A549 treated with Mapracorat at 1 μM for 4 hours (cell line): Measurements from ENCODE around the gene INO80. TPM values are rescaled to one million over a fixed set of nuclear protein-coding genes. Genes with fewer than 3 reads are reported as not detected.

ENCODE experiments used
- total RNA-seq: library from RNA; stranded (reverse); fragments of 200-300 nt; extraction: Qiagen RNA extraction; gene quantifications from 5 replicates; pipeline ENCODE4 v1.2.3, GENCODE V29; 2022

The INO80 gene
- total RNA-seq: 12.2 to 15.4 TPM (median 12.3 TPM) in 5 replicates

GRCh38 chr15:41116116-41116961, at the start of gene INO80:
Gene INO80, minus strand, starts transcription at chr15:41116280. Its CDS starts 19,970 bp downstream, at chr15:41096310.

DNA sequence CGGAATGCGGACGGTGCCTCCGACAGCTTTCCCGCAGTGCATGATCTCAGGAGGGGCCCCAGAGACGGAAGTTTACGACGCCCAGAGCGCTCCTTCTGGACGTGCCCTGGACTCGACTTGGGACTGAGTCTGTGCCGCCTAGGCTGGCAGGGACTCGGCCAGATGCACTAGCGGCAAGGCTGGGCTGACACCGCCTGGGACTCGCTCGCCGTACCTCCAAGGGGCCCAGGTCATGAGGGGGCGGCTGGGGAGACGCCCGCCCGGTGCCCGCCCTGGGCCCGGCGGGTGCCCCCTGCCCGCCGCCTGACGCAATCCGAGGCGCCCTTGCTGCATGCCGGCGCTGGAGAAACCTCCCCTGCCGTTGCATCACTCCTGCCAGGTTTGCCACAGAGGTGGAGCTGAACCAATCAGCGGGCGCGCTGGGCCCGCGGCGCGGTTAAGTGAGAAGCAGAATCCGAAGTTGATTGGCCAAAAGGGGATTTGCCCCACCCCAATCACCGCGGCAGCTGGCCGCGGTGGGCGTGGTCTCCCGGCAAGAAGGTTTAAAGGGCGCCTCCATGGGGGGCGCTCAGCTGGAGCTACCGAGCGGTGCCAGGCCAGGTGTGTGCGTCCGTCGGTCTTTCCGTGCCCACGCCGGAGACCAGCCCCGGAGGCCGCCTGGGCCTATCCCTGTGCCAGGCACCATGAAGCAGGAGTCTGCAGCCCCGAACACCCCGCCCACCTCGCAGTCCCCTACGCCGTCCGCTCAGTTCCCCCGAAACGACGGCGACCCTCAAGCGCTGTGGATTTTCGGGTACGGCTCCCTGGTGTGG, 163.0 kb downstream of the INO80 start, which contains the start of gene CHAC1:
TSS of gene CHAC1 (plus strand) at position 571 of the 812 bp plus-strand sequence. CDS start at position 684, 113 bp downstream.

Other genes starting within 250 kb of the INO80 start
- 4.2 to 5.8 TPM (median 4.8 TPM) in 5 replicates for gene RHOV, start 242.0 kb downstream of the INO80 start, total RNA-seq
- gene VPS18, start 221.8 kb downstream of the INO80 start, total RNA-seq: 18.7 to 25.6 TPM (median 23.9 TPM) in 5 replicates
- gene DLL4, start 186.9 kb downstream of the INO80 start, total RNA-seq: 1.1 to 2.0 TPM (median 1.8 TPM) in 5 replicates
- 4.4 to 8.2 TPM (median 6.1 TPM) in 5 replicates for gene CHAC1, start 162.8 kb downstream of the INO80 start, total RNA-seq
- gene EXD1, start 114.5 kb upstream of the INO80 start, total RNA-seq: not detected in 5 replicates
- 54.6 to 61.7 TPM (median 60.6 TPM) in 5 replicates for gene CHP1, start 115.0 kb upstream of the INO80 start, total RNA-seq
- 12.7 to 14.7 TPM (median 13.9 TPM) in 5 replicates for gene OIP5, start 216.3 kb upstream of the INO80 start, total RNA-seq
- gene NUSAP1, start 216.6 kb upstream of the INO80 start, total RNA-seq: 61.0 to 74.9 TPM (median 67.4 TPM) in 5 replicates